ENCODE data around the gene CCDC175.

The CCDC175 gene

DNA sequence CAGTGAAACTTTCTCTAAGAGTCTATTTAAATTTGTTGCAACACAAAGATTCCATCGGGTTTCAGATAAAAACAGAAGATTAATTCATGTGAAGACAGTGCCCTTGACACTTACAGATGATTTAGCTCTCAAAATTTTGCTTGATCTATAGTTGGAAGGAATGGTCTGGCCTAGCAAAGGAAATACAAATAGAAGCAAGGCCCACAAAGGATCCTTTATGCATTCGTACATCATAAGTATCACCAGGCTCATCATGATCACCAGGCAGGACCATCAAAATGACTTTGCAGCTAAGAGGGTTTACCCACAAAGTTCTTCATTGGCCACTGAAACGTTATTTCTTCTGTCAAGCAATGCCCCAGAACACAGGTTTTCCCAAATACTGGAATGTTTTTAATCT is 67.5 kb downstream of the CCDC175 start:
- no peak for ATAC-seq
- no peak for TF ChIP-seq CSDC2 (CRISPR knock-in tag; IDR thresholded peaks at IDR 0.05)
- TF ChIP-seq, protein P1, sequence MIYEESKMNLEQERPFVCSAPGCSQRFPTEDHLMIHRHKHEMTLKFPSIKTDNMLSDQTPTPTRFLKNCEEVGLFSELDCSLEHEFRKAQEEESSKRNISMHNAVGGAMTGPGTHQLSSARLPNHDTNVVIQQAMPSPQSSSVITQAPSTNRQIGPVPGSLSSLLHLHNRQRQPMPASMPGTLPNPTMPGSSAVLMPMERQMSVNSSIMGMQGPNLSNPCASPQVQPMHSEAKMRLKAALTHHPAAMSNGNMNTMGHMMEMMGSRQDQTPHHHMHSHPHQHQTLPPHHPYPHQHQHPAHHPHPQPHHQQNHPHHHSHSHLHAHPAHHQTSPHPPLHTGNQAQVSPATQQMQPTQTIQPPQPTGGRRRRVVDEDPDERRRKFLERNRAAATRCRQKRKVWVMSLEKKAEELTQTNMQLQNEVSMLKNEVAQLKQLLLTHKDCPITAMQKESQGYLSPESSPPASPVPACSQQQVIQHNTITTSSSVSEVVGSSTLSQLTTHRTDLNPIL (CRISPR knock-in tag; IDR thresholded peaks at IDR 0.05; ENCODE audit: low read depth), result no peak
- no peak for TF ChIP-seq GLIS3 (CRISPR knock-in tag; IDR thresholded peaks at IDR 0.05)
- TF ChIP-seq ZFP30 (CRISPR knock-in tag; IDR thresholded peaks at IDR 0.05), result no peak
- TF ChIP-seq, protein P2, sequence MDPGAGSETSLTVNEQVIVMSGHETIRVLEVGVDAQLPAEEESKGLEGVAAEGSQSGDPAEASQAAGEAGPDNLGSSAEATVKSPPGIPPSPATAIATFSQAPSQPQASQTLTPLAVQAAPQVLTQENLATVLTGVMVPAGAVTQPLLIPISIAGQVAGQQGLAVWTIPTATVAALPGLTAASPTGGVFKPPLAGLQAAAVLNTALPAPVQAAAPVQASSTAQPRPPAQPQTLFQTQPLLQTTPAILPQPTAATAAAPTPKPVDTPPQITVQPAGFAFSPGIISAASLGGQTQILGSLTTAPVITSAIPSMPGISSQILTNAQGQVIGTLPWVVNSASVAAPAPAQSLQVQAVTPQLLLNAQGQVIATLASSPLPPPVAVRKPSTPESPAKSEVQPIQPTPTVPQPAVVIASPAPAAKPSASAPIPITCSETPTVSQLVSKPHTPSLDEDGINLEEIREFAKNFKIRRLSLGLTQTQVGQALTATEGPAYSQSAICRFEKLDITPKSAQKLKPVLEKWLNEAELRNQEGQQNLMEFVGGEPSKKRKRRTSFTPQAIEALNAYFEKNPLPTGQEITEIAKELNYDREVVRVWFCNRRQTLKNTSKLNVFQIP (CRISPR knock-in tag; IDR thresholded peaks at IDR 0.05; ENCODE audit: borderline replicate concordance, low read depth), result no peak
- no peak for TF ChIP-seq BACH2 (CRISPR knock-in tag; IDR thresholded peaks at IDR 0.05; ENCODE audit: borderline replicate concordance)
- no peak for TF ChIP-seq OSR1 (CRISPR knock-in tag; IDR thresholded peaks at IDR 0.05)
- TF ChIP-seq ZC3H10 (CRISPR knock-in tag; IDR thresholded peaks at IDR 0.05), result no peak
- no peak for TF ChIP-seq ARNTL (CRISPR knock-in tag; IDR thresholded peaks at IDR 0.05; ENCODE audit: borderline replicate concordance, low read depth)
- TF ChIP-seq, protein P3, sequence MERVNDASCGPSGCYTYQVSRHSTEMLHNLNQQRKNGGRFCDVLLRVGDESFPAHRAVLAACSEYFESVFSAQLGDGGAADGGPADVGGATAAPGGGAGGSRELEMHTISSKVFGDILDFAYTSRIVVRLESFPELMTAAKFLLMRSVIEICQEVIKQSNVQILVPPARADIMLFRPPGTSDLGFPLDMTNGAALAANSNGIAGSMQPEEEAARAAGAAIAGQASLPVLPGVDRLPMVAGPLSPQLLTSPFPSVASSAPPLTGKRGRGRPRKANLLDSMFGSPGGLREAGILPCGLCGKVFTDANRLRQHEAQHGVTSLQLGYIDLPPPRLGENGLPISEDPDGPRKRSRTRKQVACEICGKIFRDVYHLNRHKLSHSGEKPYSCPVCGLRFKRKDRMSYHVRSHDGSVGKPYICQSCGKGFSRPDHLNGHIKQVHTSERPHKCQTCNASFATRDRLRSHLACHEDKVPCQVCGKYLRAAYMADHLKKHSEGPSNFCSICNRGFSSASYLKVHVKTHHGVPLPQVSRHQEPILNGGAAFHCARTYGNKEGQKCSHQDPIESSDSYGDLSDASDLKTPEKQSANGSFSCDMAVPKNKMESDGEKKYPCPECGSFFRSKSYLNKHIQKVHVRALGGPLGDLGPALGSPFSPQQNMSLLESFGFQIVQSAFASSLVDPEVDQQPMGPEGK (CRISPR knock-in tag; IDR thresholded peaks at IDR 0.05; ENCODE audit: borderline replicate concordance), result no peak
- TF ChIP-seq RARB (CRISPR knock-in tag; IDR thresholded peaks at IDR 0.05), result no peak
- no peak for TF ChIP-seq ZNF70 (CRISPR knock-in tag; IDR thresholded peaks at IDR 0.05)
- TF ChIP-seq TCF4 (CRISPR knock-in tag; IDR thresholded peaks at IDR 0.05; ENCODE audit: borderline replicate concordance), result no peak
- TF ChIP-seq ISL1 (CRISPR knock-in tag; IDR thresholded peaks at IDR 0.05), result no peak
- TF ChIP-seq, protein P4, sequence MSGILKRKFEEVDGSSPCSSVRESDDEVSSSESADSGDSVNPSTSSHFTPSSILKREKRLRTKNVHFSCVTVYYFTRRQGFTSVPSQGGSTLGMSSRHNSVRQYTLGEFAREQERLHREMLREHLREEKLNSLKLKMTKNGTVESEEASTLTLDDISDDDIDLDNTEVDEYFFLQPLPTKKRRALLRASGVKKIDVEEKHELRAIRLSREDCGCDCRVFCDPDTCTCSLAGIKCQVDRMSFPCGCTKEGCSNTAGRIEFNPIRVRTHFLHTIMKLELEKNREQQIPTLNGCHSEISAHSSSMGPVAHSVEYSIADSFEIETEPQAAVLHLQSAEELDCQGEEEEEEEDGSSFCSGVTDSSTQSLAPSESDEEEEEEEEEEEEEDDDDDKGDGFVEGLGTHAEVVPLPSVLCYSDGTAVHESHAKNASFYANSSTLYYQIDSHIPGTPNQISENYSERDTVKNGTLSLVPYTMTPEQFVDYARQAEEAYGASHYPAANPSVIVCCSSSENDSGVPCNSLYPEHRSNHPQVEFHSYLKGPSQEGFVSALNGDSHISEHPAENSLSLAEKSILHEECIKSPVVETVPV (CRISPR knock-in tag; IDR thresholded peaks at IDR 0.05), result no peak
- no peak for TF ChIP-seq SNAI2 (CRISPR knock-in tag; IDR thresholded peaks at IDR 0.05)

DNA sequence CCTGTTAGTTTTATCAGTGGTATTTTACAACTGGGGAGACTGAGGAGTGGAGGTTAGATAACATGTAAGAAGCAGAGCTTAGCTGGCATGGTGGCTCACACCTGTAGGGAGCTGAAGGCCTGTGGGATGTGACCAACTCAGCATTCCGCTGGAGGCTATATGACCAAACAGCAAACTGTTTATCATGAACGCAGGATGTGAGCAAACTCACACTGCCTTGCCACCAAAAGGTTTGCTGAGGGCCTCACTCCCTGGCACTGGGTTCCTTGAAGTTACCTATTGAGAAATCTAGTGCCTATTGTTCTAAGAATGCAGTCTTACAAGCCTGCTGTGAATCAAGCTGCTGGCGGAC is 68.9 kb downstream of the CCDC175 start:
- ATAC-seq, result no peak; the same call in 2 of the 3 replicates
- TF ChIP-seq, protein P4 (CRISPR knock-in tag; IDR thresholded peaks at IDR 0.05), result no peak
- TF ChIP-seq SNAI2 (CRISPR knock-in tag; IDR thresholded peaks at IDR 0.05) (no peak), ZC3H10 (CRISPR knock-in tag; IDR thresholded peaks at IDR 0.05) (no peak), ESRRG (CRISPR knock-in tag; IDR thresholded peaks at IDR 0.05) (no peak), ZFP3 (CRISPR knock-in tag; IDR thresholded peaks at IDR 0.05) (no peak), RARB (CRISPR knock-in tag; IDR thresholded peaks at IDR 0.05) (no peak), ZNF565 (CRISPR knock-in tag; conservative IDR thresholded peaks at IDR 0.05; ENCODE audit: low read depth) (no peak), TCF4 (CRISPR knock-in tag; IDR thresholded peaks at IDR 0.05; ENCODE audit: borderline replicate concordance) (no peak), PPARA (CRISPR knock-in tag; IDR thresholded peaks at IDR 0.05; ENCODE audit: borderline replicate concordance) (no peak), ZFP30 (CRISPR knock-in tag; IDR thresholded peaks at IDR 0.05) (no peak), ZNF70 (CRISPR knock-in tag; IDR thresholded peaks at IDR 0.05) (no peak), BACH2 (CRISPR knock-in tag; IDR thresholded peaks at IDR 0.05; ENCODE audit: borderline replicate concordance) (no peak), CSDC2 (CRISPR knock-in tag; IDR thresholded peaks at IDR 0.05) (no peak), GLIS3 (CRISPR knock-in tag; IDR thresholded peaks at IDR 0.05) (no peak)
- TF ChIP-seq, protein P5, sequence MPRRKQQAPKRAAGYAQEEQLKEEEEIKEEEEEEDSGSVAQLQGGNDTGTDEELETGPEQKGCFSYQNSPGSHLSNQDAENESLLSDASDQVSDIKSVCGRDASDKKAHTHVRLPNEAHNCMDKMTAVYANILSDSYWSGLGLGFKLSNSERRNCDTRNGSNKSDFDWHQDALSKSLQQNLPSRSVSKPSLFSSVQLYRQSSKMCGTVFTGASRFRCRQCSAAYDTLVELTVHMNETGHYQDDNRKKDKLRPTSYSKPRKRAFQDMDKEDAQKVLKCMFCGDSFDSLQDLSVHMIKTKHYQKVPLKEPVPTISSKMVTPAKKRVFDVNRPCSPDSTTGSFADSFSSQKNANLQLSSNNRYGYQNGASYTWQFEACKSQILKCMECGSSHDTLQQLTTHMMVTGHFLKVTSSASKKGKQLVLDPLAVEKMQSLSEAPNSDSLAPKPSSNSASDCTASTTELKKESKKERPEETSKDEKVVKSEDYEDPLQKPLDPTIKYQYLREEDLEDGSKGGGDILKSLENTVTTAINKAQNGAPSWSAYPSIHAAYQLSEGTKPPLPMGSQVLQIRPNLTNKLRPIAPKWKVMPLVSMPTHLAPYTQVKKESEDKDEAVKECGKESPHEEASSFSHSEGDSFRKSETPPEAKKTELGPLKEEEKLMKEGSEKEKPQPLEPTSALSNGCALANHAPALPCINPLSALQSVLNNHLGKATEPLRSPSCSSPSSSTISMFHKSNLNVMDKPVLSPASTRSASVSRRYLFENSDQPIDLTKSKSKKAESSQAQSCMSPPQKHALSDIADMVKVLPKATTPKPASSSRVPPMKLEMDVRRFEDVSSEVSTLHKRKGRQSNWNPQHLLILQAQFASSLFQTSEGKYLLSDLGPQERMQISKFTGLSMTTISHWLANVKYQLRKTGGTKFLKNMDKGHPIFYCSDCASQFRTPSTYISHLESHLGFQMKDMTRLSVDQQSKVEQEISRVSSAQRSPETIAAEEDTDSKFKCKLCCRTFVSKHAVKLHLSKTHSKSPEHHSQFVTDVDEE (CRISPR knock-in tag; IDR thresholded peaks at IDR 0.05), result no peak
- TF ChIP-seq, protein P3 (CRISPR knock-in tag; IDR thresholded peaks at IDR 0.05; ENCODE audit: borderline replicate concordance), result no peak
- TF ChIP-seq, protein P1 (CRISPR knock-in tag; IDR thresholded peaks at IDR 0.05; ENCODE audit: low read depth), result no peak
